ENCODE data around the gene CNTN5. TPM values are rescaled to one million over a fixed set of nuclear protein-coding genes. Genes with fewer than 3 reads are reported as not detected.

The CNTN5 gene
- total RNA-seq, 1 experiment from 2014 or later = not detected

DNA sequence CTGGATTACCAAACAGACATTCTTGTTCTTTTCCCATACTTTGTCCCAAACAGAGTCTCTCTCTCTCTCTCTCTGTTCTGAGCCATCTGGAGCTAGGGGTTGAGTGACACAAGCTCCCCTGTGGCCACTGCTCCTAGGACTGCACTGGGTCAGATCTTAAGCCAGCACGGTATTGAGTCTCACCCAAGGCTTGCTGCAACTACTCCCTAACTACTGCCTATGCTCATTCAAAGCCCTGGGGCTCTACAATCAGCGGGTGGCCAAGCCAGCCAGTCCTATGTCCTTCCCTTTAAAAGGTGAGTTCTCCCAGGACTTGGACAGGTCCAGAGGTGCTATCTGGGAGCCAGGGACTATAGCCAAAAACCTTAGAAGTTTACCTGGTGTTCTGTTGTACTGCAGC is 385.6 kb downstream of the CNTN5 start:
- H3K27me3 ChIP-seq (ENCODE audit: insufficient read depth, low read length) = no peaks in the 10 kb centered on the region
- Mint-ChIP-seq H3K9me3 (no peaks in the 10 kb centered on the region; a peak in 2 of 5 replicates), H3K27ac (no peak overlapping the region), H3K27me3 (ENCODE audit: low read depth) (peaks cover 4% of the 10 kb centered on the region), H3K36me3 (ENCODE audit: insufficient read depth in 1 of 3, low read depth in 3 of 3) (no peaks in the 10 kb centered on the region; a peak in 1 of 7 replicates), H3K4me3 (no peak overlapping the region), H3K4me1 (peaks cover 0 to 3% of the 10 kb centered on the region in 2 experiments; a peak in 2 of 4 replicates)
- H3K18ac ChIP-seq (ENCODE audit: insufficient read length, low read depth, low read length) = no peak overlapping the region
- no peak overlapping the region for H3K56ac ChIP-seq (ENCODE audit: insufficient read length, low read depth, low read length)
- TF ChIP-seq, protein P1, sequence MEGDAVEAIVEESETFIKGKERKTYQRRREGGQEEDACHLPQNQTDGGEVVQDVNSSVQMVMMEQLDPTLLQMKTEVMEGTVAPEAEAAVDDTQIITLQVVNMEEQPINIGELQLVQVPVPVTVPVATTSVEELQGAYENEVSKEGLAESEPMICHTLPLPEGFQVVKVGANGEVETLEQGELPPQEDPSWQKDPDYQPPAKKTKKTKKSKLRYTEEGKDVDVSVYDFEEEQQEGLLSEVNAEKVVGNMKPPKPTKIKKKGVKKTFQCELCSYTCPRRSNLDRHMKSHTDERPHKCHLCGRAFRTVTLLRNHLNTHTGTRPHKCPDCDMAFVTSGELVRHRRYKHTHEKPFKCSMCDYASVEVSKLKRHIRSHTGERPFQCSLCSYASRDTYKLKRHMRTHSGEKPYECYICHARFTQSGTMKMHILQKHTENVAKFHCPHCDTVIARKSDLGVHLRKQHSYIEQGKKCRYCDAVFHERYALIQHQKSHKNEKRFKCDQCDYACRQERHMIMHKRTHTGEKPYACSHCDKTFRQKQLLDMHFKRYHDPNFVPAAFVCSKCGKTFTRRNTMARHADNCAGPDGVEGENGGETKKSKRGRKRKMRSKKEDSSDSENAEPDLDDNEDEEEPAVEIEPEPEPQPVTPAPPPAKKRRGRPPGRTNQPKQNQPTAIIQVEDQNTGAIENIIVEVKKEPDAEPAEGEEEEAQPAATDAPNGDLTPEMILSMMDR (conservative IDR thresholded peaks at IDR 0.05) = no peak
- no peak overlapping the region for H3K14ac ChIP-seq (ENCODE audit: insufficient read depth, low read length)
- H4K8ac ChIP-seq (replicated peaks; ENCODE audit: insufficient read length, low read depth, low read length) = no peak overlapping the region
- H3K79me1 ChIP-seq (ENCODE audit: insufficient read depth, low read depth, low read length, poor library complexity, severe bottlenecking) = no peaks in the 10 kb centered on the region
- peak; percentile 31 for DNase-seq
- H3K4ac ChIP-seq (ENCODE audit: low read depth, low read length) = no peak overlapping the region
- no peak overlapping the region for H2AFZ ChIP-seq (ENCODE audit: low read length)
- H2BK20ac ChIP-seq (ENCODE audit: low read depth, low read length, poor library complexity, severe bottlenecking) = no peak overlapping the region
- H2AK5ac ChIP-seq (ENCODE audit: insufficient read length, low read length) = no peak overlapping the region
- no peak overlapping the region for H3K9ac ChIP-seq (ENCODE audit: extremely low read depth, insufficient read length, low read length)
- no CpG with 5 or more reads among the region's 2 CpGs for WGBS (ENCODE audit: extremely low coverage, insufficient read length, low lambda C conversion rate)
- H2BK5ac ChIP-seq (ENCODE audit: insufficient read length, low read length) = no peak overlapping the region
- H3K4me1 ChIP-seq (ENCODE audit: insufficient read depth, low read length) = no peaks in the 10 kb centered on the region
- no peak overlapping the region for H2BK120ac ChIP-seq (ENCODE audit: low read depth, low read length, poor library complexity, severe bottlenecking)
- H3K79me2 ChIP-seq (ENCODE audit: insufficient read depth, low read length) = no peaks in the 10 kb centered on the region
- H3K4me2 ChIP-seq (ENCODE audit: insufficient read depth, insufficient read length, low read length) = no peak overlapping the region
- H4K5ac ChIP-seq (ENCODE audit: insufficient read length, low read depth, low read length) = no peak overlapping the region
- H4K20me1 ChIP-seq (ENCODE audit: control insufficient read depth, insufficient read depth, insufficient read length) = no peaks in the 10 kb centered on the region
- H3K27ac ChIP-seq (ENCODE audit: insufficient read length, low read depth, low read length) = no peak overlapping the region
- H3K23ac ChIP-seq (ENCODE audit: insufficient read length, low read depth, low read length) = no peak overlapping the region
- H3T11ph ChIP-seq (ENCODE audit: low read length) = no peak overlapping the region
- H2BK12ac ChIP-seq (ENCODE audit: insufficient read length, low read depth, low read length) = no peak overlapping the region
- H3K9me3 ChIP-seq (ENCODE audit: control insufficient read depth, low read depth, low read length) = no peaks in the 10 kb centered on the region
- no peaks in the 10 kb centered on the region for H3K23me2 ChIP-seq (ENCODE audit: insufficient read length, low read depth, low read length, poor library complexity, severe bottlenecking)
- H4K91ac ChIP-seq (ENCODE audit: insufficient read length, low read depth, low read length) = no peak overlapping the region
- H2BK15ac ChIP-seq (ENCODE audit: low read depth, low read length) = no peak overlapping the region
